Activated T-cell treated with anti-CD3 and anti-CD28 coated beads, Interleukin-2, amount 50 U/mL, for 48 hours (primary cell): Measurements from ENCODE around the gene CUZD1.

Experiments used
- DNase-seq, 2 experiments: peaks; one replicate each; pipeline ENCODE4 v3.0.0-alpha.2; 2020

CUZD1 gene

DNA sequence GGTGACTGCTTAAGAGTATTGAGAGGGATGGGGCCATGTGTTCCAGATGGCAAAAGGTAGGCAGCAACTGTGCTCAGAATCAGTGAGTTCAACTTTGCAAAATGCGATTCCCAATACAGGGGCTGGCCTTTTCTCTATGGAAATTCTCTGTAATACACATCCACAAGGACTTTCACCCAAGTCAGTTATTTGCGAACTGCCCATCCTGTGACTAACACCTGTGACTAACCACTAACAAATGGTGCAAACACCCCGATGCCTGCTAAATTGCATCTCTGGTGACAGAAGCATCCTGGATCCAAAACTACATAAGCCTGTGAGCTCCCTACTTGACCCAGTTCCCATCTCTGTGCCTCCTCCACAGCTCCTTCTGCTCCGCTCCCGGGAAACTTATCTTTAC lies 9.0 kb upstream of the CUZD1 start:
- no peak for DNase-seq

DNA sequence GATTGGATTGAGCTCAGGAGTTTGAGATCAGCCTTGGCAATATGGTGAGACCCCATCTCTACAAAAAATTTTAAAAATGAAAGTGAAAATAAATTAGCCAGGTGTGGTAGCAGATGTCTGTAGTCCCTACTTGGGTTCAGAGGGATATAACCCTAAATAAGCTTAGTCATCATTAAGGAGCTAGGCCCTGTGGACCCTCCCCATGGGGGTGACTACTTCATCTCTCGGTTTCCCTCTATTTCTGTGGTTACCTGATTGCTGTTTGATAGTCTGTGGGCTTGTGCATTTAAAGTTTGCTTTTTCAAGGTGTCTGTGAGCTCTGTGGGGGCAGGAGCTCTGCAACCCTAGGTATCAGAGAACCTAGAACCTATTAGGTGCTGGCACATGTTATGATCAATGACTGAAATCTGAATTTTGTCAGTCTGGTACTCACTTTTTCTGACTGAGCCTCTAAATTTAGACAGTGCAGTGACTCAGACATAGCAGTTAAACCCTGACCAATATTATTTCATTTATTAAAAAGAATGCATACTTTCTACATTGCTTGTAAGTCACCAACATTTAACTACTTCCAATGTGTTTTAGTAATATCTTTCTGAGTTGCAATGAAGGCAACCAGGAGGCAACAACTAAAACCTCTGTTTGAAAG lies 8.1 kb upstream of the CUZD1 start:
- no peak for DNase-seq

DNA sequence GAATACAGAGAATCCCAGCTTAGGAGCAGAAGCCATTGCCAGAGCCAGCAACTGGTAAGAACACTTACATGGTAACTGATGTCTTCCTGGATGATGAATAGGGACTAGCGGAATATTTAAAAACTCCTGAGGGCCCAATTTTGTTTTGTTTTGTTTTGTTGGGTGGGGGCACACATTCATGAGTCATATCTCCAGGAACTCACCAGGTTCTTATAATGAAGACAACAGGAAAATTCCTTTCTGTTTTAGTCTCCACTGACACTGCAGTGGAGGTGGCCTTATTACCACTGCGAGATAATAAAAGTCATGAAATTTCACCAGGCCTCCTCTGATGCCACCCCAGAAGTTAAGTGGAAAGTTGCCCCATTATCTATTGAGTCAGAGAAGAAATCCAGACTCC lies 6.6 kb upstream of the CUZD1 start:
- DNase-seq: no peak

DNA sequence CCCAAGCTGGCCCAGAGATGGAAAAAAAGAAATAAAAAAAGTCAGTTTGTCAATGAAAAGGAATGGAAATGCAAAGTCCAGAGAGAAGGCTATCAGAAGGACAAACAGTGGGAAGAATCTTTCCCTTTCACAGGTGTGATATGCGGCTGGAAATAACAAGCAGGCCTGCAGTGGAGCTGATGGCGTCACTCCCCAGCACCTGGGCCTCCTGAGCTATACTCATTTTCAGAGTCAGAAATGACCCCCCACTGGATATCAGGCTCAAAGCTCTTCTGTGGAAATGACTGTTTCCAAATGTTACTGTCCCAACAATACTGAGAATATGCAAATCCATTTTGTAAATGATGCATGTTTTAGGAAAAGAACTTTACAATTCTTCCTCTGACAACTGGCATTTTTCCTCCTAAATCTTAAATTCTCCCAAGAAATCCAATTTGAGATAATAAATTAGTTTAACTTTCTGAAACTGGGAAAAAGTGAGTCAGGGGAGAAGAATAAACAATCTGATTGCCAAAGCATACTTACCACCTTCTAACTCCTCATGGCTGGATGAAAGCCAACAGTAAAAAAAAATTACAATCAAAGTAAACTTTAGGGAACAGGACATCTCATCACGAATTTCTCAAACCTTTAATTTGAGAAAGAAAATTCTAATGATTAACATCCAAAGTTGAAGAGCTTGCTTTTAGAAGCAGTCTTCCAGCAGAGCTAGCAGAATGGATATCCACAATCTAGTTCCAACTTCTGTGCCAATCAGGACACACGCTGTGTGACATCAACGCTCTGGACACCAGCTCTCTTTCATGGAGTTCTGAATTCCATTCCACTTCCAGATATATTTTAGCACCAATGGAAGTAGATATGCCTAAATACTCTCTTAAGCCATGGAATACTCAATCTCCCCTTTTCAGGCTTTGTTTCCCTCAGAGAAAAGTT lies 5.3 kb upstream of the CUZD1 start:
- DNase-seq: no peak

DNA sequence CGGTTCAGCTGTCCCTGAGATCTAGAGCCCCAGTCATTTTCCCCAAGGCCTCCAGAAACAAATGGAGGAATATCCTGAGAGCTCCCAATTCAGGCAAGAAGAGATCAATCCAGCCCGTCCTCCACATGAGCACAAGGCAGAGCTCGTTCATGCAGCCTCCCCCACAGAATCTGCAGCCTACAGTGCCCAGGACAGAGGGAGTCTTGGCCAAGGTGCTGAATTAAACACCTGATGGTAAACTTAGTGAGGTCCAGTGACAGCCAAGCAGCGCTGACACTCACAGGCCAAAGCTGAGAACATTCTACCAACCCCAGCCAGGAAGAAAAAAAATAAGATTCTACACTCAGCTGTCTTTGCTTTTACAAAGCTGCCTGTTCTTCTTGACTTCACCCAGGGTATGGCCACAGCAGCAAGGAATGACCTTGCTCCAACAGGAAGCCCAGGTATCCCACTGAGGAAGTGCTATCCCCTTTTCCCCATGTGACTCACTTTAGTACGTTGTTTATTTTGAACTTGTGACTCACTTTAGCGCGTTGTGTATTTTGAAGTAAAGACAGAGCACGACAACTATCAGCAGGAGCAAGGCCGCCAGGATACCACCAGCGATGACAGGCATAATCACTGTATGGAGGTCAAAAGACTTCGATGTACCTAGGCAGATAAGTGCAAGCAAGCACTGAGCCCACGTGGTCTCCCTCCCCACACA lies 4.4 kb upstream of the CUZD1 start:
- no peak for DNase-seq

DNA sequence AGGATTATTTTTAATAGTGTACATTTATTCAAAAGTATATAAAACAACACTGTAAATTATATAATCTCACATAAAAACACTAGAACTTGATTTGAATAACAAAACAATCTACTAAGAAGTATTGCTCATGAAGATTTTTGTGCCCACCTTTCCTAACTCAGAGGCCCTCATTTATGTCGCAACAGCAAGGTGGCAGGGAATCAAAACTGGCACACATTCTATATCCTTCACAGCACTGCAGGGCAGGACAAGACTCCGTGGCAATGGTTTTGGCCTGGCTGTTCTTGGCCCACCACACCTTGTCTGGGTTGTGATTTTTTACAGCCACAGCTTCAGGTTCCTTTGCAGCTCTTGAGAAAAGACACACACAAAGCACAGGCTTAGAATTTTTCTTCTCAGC lies 3.4 kb upstream of the CUZD1 start:
- no peak for DNase-seq

DNA sequence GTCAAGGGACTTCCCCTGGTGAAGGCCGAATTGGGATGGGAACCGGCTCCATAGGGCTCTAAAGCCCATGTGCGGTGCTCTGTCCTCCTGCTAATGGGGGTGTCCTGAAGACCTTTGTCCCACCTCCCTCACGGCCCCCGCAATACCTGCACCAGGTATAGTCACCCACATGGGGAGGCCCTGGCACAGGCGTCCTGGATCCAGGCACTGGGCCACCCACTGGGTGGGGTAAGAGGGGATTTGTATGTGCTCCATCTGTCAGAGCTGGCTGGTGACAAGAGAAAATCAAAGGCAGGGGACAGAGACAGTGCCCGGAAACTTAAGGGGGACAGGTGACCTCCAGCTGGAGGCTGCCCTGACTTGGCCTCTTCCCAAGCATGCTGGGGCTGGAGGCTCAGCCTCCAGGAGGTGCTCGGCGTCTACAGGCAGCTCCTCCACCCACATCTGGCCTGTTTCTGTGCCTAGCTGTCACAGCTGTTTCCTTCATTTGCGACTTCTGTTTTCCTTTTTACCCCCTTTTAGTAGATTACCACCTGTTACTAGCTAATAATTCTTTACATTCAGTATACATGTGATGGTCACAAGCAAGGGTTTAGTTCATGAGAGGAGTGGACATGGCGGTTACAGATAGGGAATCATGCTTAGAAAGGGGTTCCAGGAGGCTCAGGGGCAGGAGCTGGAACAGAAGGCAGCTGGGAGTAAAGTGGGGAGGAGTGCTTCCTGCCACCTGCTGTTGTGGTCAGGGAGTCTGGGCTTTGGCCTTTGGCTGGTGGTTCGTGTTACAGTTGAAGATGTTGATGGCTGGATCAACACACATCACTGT lies 2.3 kb upstream of the CUZD1 start:
- DNase-seq: no peak

DNA sequence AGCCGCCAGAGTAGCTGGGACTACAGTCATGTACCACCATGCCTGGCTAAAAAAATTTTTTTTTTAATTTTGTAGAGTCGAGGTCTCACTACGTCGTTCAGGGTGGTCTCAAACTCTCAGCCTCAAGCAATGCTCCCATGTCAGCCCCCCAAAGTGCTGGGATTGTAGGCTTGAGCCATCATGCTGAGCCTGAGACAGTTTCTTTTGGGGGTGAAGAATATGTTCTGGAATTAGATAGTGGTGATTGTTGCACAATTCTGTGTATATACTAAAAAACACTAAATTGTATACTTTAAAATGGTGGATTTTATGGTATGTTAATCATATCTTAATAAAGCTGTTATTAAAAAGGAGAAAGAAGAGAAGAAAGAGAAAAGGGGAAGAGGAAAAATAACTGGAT lies 1.5 kb downstream of the CUZD1 start:
- DNase-seq: no peak

DNA sequence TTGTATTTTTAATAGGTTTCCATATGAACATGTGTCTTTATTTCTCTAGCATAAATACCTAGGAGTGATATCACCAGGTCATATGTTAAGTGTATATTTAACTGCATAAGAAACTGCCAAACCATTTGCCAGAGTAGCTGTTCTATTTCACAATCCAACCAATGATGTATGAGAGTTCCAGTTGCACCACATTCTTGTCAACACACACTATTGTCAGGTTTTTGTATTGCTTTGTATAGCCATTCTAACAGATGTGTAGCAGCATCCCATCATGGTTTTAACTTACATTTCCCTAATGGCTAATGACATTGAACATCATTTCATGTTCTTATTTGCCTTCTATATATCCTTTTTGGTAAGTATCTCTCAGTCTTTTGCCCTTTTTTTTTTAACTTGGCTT lies 4.1 kb downstream of the CUZD1 start:
- DNase-seq: no peak

DNA sequence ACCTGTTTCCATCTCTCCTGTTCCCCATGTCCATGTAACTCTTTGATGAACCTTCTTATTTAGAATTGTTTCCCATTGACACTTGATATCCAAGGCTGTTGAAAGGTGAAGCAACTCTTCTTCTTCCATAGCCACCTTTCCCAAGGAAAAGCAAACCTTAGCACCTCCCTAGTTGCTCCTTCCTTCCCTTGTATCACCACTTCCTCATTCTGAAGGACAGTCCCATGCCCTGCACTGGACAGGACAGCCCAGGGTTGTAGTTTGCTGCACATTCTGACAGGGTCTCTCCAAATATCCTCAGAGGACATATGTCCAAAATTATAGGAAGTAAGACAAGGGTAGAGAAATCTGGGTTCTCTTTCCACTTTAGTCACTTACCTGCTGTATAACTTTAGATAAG lies 6.2 kb downstream of the CUZD1 start:
- DNase-seq: no peak

DNA sequence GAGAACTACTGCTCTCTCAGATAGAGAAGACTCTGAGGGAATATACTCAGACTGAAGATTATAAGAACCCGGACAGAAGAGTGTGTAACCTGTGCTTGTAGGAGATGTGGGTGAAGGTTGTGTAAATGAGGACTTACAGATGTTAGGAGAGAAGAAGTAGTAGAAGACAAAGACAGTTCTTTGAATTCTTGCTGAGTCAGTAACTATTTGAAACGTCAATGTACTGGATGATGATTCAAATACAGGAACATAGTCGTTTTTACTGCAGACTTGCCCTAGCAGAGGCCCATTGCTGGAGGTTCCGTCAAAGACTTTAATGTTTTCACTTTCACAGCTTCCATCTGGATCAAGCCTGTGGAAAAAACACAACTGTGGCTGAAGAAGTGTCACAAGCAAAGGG lies 6.8 kb downstream of the CUZD1 start:
- DNase-seq: no peak

DNA sequence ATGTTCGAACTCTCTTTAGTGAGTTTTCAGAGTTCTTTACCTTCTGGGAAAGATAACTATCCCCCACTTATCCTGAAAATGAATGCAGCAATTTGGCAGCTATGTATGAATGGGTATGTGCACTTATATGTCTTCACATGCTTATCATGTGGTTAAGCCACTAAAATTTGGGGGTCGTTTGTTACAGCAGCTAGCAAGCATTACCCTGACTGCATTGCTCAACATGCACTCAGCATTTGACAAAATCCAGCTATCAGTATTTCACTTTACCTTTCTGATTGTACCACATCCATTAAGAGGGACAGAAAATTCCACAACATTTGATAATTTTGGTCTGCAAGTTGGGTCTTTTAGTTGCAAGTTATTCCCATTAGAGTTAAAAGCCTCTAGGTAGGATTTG lies 9.7 kb downstream of the CUZD1 start:
- no peak for DNase-seq

DNA sequence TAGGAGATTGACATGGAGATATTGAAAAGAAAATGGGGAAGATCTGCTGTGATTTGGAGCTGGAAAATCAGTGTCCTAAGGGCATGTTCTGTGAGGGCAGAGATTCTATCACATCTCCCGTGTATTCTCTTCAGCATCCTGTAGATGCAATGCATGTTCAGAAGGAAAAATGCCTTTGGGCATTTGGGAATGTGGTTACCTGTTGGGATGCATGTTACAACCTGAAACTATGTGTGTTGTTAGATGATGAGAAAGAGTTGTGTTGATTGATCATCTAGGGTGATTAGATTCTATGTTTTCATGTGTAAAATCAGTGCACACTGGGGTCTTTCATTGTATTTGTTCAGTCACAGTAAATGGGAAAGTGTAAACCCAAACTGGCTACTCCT lies 14.7 kb downstream of the CUZD1 start:
- DNase-seq: no peak

DNA sequence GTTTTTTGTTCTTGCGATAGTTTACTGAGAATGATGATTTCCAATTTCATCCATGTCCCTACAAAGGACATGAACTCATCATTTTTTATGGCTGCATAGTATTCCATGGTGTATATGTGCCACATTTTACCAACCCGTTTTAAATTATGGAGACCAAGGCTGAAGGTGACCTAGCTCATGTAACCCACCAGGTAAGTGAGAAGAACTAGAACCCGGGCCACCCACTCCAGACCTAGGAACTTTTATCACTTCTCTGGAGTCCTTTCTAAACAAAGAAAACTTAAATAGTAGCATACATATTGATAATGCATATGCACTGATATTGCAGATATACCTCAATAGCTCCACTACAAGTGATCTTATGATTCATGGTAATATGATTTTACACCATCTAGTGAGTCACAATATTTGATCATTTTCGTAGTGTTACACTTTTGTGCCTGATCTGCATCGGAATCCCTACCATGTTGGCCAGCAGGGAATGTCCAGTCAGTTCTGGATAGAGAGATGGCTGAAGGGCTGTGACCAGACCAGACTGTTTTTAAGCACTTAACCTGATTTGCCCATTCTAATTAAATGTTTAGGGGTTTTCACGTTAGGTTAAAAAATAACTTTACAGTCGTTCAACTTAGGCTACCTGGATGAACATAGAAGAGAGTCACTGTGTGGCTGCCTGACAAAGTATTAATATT lies 15.2 kb downstream of the CUZD1 start:
- no peak for DNase-seq

DNA sequence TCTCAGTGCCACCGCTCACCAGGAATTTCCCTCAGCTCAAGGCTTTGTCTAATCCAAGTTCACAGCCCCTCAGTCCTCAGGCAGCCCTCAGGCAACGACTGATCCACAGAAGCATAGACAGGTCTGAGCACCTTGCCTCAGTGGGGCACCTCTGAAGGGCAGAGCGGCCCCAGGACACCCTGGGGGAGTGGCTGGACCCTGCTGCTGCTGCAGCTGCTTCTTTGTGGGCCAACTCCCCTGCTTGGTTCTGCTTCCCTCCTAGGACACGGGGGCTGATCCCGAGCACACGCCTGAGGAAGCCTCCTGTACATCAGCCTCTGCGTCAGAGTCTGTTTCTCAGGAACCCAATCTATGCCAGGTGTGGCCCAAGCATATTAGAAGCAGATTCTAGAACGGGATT lies 16.2 kb downstream of the CUZD1 start:
- no peak for DNase-seq

DNA sequence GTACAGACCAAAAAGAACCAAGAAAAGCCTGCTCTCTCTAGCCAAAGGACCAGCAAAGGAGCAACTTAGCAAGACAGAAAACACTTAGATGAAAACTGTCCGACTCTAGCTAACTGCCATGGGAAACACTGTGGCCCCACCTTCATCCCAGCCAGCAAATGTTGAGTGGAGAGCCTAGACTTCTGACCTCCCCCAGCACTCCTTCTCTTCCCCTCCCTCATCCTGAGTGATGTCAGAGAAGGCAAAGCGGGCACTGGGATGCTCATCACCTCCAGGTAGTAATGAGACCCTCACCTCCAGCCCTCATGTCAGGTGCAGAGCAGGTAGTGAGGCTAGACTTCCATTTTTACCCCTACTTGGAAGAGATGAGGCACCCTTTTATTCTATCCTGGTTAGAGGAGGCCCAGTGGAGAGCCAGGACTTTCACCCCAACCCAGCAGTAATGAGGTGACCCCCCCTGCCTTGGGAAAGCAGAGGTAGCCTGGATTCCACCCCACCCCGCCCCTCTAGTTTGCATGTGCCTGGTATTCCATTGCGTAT lies 16.9 kb downstream of the CUZD1 start:
- no peak for DNase-seq

DNA sequence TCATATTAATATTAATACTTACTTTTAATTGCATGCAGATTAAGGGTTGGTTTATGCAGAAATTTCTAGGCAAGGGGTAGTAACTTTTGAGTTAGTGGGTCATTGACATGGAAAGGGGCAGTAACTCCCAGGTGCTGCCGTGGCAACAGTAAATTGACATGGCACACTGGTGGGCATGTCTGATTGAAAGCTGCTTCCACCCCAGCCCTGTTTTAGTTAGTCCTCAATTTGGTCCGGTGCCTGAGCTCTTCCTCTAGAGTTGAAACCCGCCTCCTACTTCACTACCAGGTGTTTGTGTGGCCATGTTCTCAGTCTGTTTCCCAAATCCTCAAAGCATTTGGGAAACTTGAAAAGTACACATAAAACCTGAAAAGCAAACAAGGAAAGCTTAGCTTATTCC lies 18.4 kb downstream of the CUZD1 start:
- no peak for DNase-seq

DNA sequence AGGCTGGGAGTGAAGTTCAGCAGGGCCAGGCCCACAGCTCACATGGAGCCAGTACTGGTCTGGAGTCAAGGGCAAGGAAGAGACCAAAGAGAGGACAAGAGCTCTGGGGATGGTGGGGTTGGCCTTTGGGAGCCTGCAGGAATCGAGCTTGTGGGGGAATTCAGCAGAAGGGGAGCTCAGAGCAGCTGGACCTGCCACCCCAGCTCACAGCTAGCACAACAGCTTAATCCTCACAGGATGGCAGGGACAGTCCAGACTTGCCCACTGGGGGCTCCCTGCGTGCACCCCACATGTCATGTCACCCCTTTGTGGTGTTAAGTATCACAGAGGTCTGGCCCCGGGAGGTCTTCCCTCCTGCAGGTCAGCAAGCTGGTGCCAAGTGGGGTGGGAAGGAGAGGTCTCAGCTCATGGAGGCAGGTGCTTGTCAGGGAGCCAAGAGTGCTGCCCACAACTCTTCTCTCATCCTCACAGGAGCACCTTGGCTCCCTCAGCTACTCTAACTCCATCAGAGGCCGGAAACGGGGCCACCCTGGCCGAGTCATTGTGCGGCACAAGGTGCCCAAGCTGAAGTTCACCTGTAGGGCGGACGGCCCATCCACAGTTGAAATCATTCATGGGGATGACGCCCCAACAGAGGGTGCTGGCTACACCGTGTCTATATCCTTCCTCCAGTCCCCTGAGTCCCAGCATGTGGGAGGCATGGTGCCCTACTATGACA lies 22.5 kb downstream of the CUZD1 start:
- no peak for DNase-seq

DNA sequence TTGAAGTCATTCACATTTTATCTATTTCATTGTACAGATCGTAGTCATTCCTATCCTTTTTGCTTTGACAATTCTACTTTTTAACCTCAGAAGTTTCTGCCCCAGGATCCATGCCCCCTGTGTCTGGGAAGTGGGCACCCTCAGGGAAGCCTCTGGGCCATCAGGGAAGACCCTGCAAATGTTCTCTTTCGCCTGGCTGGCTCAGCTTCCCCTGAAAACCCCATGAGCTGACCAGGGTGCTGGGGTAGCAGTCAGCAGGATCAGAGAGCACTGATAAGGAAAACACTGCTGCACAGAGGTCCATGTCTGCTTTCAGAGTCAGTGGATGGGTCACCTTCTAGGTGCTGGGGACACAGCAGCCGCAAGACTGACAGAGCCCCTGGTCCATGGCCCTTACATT lies 23.8 kb downstream of the CUZD1 start:
- no peak for DNase-seq

DNA sequence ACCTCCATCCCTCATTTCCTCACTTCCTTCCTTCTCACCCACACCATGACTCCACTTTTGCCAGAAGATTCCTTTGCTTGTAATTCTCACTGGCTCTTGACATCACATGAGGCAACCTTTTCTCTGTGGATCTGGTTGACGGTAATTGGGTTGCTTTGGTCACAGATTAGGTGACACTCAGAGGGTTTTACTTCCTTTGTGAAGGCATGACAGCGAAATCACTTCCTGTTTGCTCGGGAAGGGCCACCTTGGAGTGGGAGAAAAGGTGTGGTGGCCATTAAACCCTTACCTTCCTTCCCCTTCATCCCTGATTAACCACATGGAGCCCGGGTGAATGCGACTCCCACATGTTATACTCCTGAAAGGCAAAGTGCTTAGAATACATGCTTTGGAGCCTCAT lies 30.2 kb downstream of the CUZD1 start:
- no peak for DNase-seq

DNA sequence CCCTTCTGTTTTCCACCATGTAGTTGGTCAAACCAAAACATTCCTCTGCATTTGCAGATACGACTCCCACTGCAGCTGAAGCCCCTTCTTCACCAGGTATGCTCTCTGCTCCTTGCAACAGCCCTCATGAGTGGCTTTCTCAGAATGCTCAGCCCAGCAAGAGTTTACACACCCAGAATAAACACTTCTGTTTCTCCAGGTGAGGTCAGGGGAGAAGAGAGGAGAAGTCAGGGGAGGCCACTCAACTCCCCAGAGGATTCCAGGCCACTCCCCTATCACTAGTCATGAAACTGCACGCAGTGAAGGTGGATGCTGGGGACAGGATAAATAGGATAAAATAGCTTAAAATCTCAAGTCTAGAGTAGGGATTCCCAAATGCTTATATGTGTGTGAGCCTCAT lies 31.2 kb downstream of the CUZD1 start:
- no peak for DNase-seq

DNA sequence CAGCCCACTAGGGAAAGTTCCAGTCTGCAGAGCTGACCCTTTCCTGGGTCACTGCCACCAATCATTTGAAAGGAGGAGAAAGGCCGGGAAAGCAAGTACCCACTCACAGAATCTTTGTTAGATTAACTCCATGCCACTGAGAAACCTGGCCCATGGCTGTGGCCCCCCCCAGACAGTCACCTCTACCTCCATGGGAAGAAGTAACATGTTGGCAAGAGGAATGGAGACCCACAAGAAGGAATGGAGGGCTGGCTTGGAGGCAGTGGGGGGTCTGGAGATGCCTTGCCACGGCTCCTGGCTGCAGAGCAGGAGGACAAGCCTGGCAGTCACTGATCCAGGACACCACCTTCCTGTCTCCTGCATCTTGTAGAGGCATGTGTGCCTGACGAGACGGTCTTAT lies 32.9 kb downstream of the CUZD1 start:
- DNase-seq: no peak
